HT1080 (cell line): Measurements from ENCODE around the gene PRKG1. TPM values are rescaled to one million over a fixed set of nuclear protein-coding genes. Genes with fewer than 3 reads are reported as not detected.
A peak's percentile ranks its signal among the peaks of the same experiment; 100 is the strongest.

Source experiments
- DNase-seq: peaks from one replicate; pipeline ENCODE4 v3.0.0-alpha.2; 2015; ENCODE audit warnings: low read depth
- total RNA-seq: library from RNA; depleted of rRNA; stranded (reverse); fragments of >200 nt; shearing (Covaris generic); gene quantifications from 2 replicates; pipeline ENCODE4 v1.2.3, GENCODE V29; 2014

PRKG1 gene
- total RNA-seq, 1 experiment from 2014 or later, result 3.9 TPM

GRCh38 chr10:51689536-51689935, 615.2 kb downstream of the PRKG1 start:
- no peak for DNase-seq

- DNase-seq, result no peak
Observed at GRCh38 chr10:51691135-51691534, 616.8 kb downstream of the PRKG1 start.

GRCh38 chr10:51694086-51694768, 619.9 kb downstream of the PRKG1 start:
- no peak for DNase-seq

GRCh38 chr10:51696251-51696650, 622.0 kb downstream of the PRKG1 start:
- DNase-seq, result no peak

GRCh38 chr10:51698473-51699063, 624.3 kb downstream of the PRKG1 start:
- no peak for DNase-seq

GRCh38 chr10:51699145-51699474, 624.8 kb downstream of the PRKG1 start:
- DNase-seq, result no peak

GRCh38 chr10:51699475-51700227, 625.4 kb downstream of the PRKG1 start, which contains the start of gene CSTF2T:
Gene CSTF2T, minus strand, starts transcription at chr10:51699595. Its CDS starts 46 bp downstream, at chr10:51699549.
- DNase-seq, result peak; percentile 83

GRCh38 chr10:51700228-51700817, 626.0 kb downstream of the PRKG1 start:
- no peak for DNase-seq

- DNase-seq, result no peak
Observed at GRCh38 chr10:51705774-51706173, 631.5 kb downstream of the PRKG1 start.

GRCh38 chr10:51706225-51706624, 631.9 kb downstream of the PRKG1 start:
- DNase-seq, result no peak

GRCh38 chr10:51707392-51707791, 633.1 kb downstream of the PRKG1 start:
- no peak for DNase-seq

- no peak for DNase-seq
Observed at GRCh38 chr10:51707821-51708424, 633.6 kb downstream of the PRKG1 start.

- DNase-seq, result no peak
Observed at GRCh38 chr10:51708609-51709008, 634.3 kb downstream of the PRKG1 start.

- no peak for DNase-seq
Observed at GRCh38 chr10:51709324-51709972, 635.2 kb downstream of the PRKG1 start.

- no peak for DNase-seq
Observed at GRCh38 chr10:51711519-51711891, 637.2 kb downstream of the PRKG1 start.

GRCh38 chr10:51716981-51717380, 642.7 kb downstream of the PRKG1 start:
- DNase-seq, result no peak

GRCh38 chr10:51718804-51719291, 644.6 kb downstream of the PRKG1 start:
- peak; percentile 79 for DNase-seq

- no peak for DNase-seq
Observed at GRCh38 chr10:51724038-51724437, 649.8 kb downstream of the PRKG1 start.

- no peak for DNase-seq
Observed at GRCh38 chr10:51729822-51730555, 655.7 kb downstream of the PRKG1 start.

GRCh38 chr10:51733057-51733456, 658.8 kb downstream of the PRKG1 start:
- peak; percentile 33 for DNase-seq
